Hepatocyte (in vitro differentiated cells): ENCODE measurements around the gene PDLIM1. TPM values are rescaled to one million over a fixed set of nuclear protein-coding genes. Genes with fewer than 3 reads are reported as not detected.

Source experiments
- DNase-seq: peaks from one replicate; pipeline ENCODE4 v3.0.0-alpha.2; 2016; ENCODE audit warnings: low spot score
- H2AFZ ChIP-seq: fragments of 200-600 bp; sonication (generic); 2 replicates; pipeline ENCODE4 v1.6.0; 2016; ENCODE audit warnings: antibody characterized with exemption, mild to moderate bottlenecking
- H3K27ac ChIP-seq: fragments of 200-600 bp; sonication (generic); 2 replicates; pipeline ENCODE4 v1.5.1; 2016; ENCODE audit warnings: mild to moderate bottlenecking
- H3K27me3 ChIP-seq: fragments of 200-600 bp; sonication (generic); 2 replicates; pipeline ENCODE4 v1.6.1; 2016
- H3K36me3 ChIP-seq: fragments of 200-600 bp; sonication (generic); replicated peaks from 2 replicates; pipeline ENCODE4 v1.5.1; 2016; ENCODE audit warnings: low read depth; ENCODE audit not compliant: insufficient read depth
- H3K4me1 ChIP-seq: fragments of 200-600 bp; sonication (generic); 2 replicates; pipeline ENCODE4 v1.5.1; 2016; ENCODE audit warnings: mild to moderate bottlenecking, moderate library complexity; ENCODE audit not compliant: insufficient read depth
- H3K4me2 ChIP-seq: fragments of 200-600 bp; sonication (generic); 2 replicates; pipeline ENCODE4 v1.6.0; 2016
- H3K4me3 ChIP-seq: fragments of 200-600 bp; sonication (generic); 2 replicates; pipeline ENCODE4 v1.5.1; 2016; ENCODE audit warnings: mild to moderate bottlenecking
- H3K79me2 ChIP-seq: fragments of 200-600 bp; sonication (generic); 2 replicates; pipeline ENCODE4 v1.6.0; 2017; ENCODE audit warnings: mild to moderate bottlenecking
- H3K9me2 ChIP-seq: fragments of 200-600 bp; sonication (generic); replicated peaks from 2 replicates; pipeline ENCODE4 v1.6.0; 2017; ENCODE audit warnings: mild to moderate bottlenecking; ENCODE audit not compliant: insufficient read depth
- H3K9me3 ChIP-seq: fragments of 200-600 bp; sonication (generic); 2 replicates; pipeline ENCODE4 v1.5.1; 2016; ENCODE audit warnings: low read depth, mild to moderate bottlenecking
- H4K20me1 ChIP-seq: fragments of 200-600 bp; sonication (generic); 2 replicates; pipeline ENCODE4 v1.6.0; 2016; ENCODE audit warnings: mild to moderate bottlenecking; ENCODE audit not compliant: insufficient read depth, poor library complexity, severe bottlenecking
- EZH2 ChIP-seq: fragments of 200-600 bp; sonication (generic); IDR thresholded peaks from 2 replicates; pipeline ENCODE4 v1.6.1; 2016; ENCODE audit warnings: antibody characterized with exemption, mild to moderate bottlenecking, borderline replicate concordance
- EZH2phosphoT487 ChIP-seq: fragments of 200-600 bp; sonication (generic); IDR thresholded peaks from one replicate; pipeline ENCODE4 v1.6.1; 2018; ENCODE audit warnings: antibody characterized with exemption, mild to moderate bottlenecking, low read depth, moderate library complexity; ENCODE audit not compliant: unreplicated experiment, severe bottlenecking
- WGBS: methylation state at CpG from one replicate; pipeline ENCODE4 v1.1.6; 2016; ENCODE audit warnings: low lambda C conversion rate; ENCODE audit errors: missing lambda C conversion rate; 5-methylcytosine and 5-hydroxymethylcytosine counted together
- polyA plus RNA-seq: library from polyadenylated mRNA; unstranded; fragments of >200 nt; fragmentation: Nextera tagmentation; extraction: Ambion mirVana; gene quantifications from 2 replicates; pipeline ENCODE4 v1.2.1, GENCODE V29; 2016
- total RNA-seq: library from RNA; depleted of rRNA; stranded (reverse); fragments of >200 nt; gene quantifications from 2 replicates; pipeline ENCODE4 v1.2.3, GENCODE V29; 2014
- TF ChIP-seq, protein P1 (sequence below): fragments of 200-600 bp; sonication (generic); IDR thresholded peaks from 2 replicates; pipeline ENCODE4 v1.5.1; 2016; ENCODE audit warnings: antibody characterized with exemption, mild to moderate bottlenecking; ENCODE audit not compliant: poor library complexity

Gene PDLIM1
- total and polyA plus RNA-seq, 2 experiments from 2014 or later = 58.2 to 176 TPM

GRCh38 chr10:95257849-95258248, 33.0 kb downstream of the PDLIM1 start:
- Histone ChIP-seq H3K9me3 (peaks cover 5% of the 10 kb centered on the region), H4K20me1 (no peaks in the 10 kb centered on the region), H3K79me2 (peaks cover 38% of the 10 kb centered on the region), H3K4me3 (no peak overlapping the region), H3K9me2 (no peaks in the 10 kb centered on the region), H3K27me3 (no peaks in the 10 kb centered on the region), H3K27ac (no peak overlapping the region), H3K4me2 (no peak overlapping the region), H3K36me3 (no peaks in the 10 kb centered on the region), H3K4me1 (peaks cover 15% of the 10 kb centered on the region), H2AFZ (no peak overlapping the region)
- no peak for DNase-seq
- WGBS = 94% methylated on average over 7 of the region's 7 CpGs
- TF ChIP-seq, protein P1, sequence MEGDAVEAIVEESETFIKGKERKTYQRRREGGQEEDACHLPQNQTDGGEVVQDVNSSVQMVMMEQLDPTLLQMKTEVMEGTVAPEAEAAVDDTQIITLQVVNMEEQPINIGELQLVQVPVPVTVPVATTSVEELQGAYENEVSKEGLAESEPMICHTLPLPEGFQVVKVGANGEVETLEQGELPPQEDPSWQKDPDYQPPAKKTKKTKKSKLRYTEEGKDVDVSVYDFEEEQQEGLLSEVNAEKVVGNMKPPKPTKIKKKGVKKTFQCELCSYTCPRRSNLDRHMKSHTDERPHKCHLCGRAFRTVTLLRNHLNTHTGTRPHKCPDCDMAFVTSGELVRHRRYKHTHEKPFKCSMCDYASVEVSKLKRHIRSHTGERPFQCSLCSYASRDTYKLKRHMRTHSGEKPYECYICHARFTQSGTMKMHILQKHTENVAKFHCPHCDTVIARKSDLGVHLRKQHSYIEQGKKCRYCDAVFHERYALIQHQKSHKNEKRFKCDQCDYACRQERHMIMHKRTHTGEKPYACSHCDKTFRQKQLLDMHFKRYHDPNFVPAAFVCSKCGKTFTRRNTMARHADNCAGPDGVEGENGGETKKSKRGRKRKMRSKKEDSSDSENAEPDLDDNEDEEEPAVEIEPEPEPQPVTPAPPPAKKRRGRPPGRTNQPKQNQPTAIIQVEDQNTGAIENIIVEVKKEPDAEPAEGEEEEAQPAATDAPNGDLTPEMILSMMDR = no peak
- TF ChIP-seq EZH2phosphoT487 (no peak), EZH2 (no peak)

GRCh38 chr10:95256268-95256667, 34.5 kb downstream of the PDLIM1 start:
- H4K20me1 ChIP-seq = no peaks in the 10 kb centered on the region
- H3K4me1 ChIP-seq = peaks cover 10% of the 10 kb centered on the region
- no peak overlapping the region for H3K4me3 ChIP-seq
- 96% methylated on average over 1 of the region's 1 CpG for WGBS
- TF ChIP-seq, protein P1 = no peak
- TF ChIP-seq EZH2 (no peak), EZH2phosphoT487 (no peak)
- no peak overlapping the region for H2AFZ ChIP-seq
- H3K9me2 ChIP-seq = no peaks in the 10 kb centered on the region
- peaks cover 44% of the 10 kb centered on the region for H3K79me2 ChIP-seq
- no peak for DNase-seq
- H3K27me3 ChIP-seq = no peaks in the 10 kb centered on the region
- H3K27ac ChIP-seq = no peak overlapping the region
- H3K4me2 ChIP-seq = no peak overlapping the region
- H3K36me3 ChIP-seq = no peaks in the 10 kb centered on the region
- H3K9me3 ChIP-seq = peaks cover 5% of the 10 kb centered on the region

GRCh38 chr10:95254629-95255028, 36.2 kb downstream of the PDLIM1 start:
- H3K27me3 ChIP-seq = no peaks in the 10 kb centered on the region
- H3K27ac ChIP-seq = no peak overlapping the region
- no peak overlapping the region for H3K4me3 ChIP-seq
- no peak overlapping the region for H2AFZ ChIP-seq
- TF ChIP-seq EZH2phosphoT487 (no peak), EZH2 (no peak)
- TF ChIP-seq, protein P1 = no peak
- no peak overlapping the region for H3K4me2 ChIP-seq
- no peaks in the 10 kb centered on the region for H4K20me1 ChIP-seq
- peaks cover 5% of the 10 kb centered on the region for H3K9me3 ChIP-seq
- DNase-seq = no peak
- no peaks in the 10 kb centered on the region for H3K9me2 ChIP-seq
- no peaks in the 10 kb centered on the region for H3K4me1 ChIP-seq
- no peaks in the 10 kb centered on the region for H3K36me3 ChIP-seq
- WGBS = 83% methylated on average over 3 of the region's 3 CpGs
- peaks cover 55% of the 10 kb centered on the region for H3K79me2 ChIP-seq

DNA sequence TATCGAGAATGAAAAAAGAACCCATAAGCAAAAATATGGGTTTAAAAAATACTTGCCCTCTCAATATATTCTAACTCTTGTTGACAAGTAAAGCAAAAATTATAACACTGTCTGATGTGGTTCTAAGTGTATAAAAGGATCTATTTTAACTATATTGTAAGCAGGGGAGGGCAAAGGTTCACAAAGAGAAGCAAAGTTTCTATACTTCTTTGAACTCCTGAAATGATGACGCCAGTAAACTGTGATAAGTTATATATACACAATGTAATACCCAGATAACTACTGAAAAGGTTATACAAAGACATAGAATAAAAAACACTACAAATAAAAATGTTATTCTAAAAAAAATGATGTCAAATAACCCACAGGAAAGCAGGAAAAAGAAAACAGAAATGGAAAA, 37.1 kb downstream of the PDLIM1 start:
- no peak for DNase-seq
- no peak overlapping the region for H2AFZ ChIP-seq
- no peaks in the 10 kb centered on the region for H3K9me2 ChIP-seq
- WGBS = 84% methylated on average over 2 of the region's 2 CpGs
- no peak overlapping the region for H3K4me2 ChIP-seq
- no peaks in the 10 kb centered on the region for H4K20me1 ChIP-seq
- H3K27ac ChIP-seq = peak overlapping the region; percentile 1
- H3K27me3 ChIP-seq = no peaks in the 10 kb centered on the region
- peaks cover 5% of the 10 kb centered on the region for H3K9me3 ChIP-seq
- TF ChIP-seq, protein P1 = no peak
- TF ChIP-seq EZH2phosphoT487 (no peak), EZH2 (no peak)
- no peaks in the 10 kb centered on the region for H3K4me1 ChIP-seq
- no peak overlapping the region for H3K4me3 ChIP-seq
- H3K79me2 ChIP-seq = peaks cover 55% of the 10 kb centered on the region
- H3K36me3 ChIP-seq = no peaks in the 10 kb centered on the region
